Measurements from ENCODE around the gene RFNG. TPM values are rescaled to one million over a fixed set of nuclear protein-coding genes. Genes with fewer than 3 reads are reported as not detected.

RFNG gene
- total and polyA plus RNA-seq, 2 of the 4 experiments (the other 2 are of a cell fraction) = 6.8 to 47.3 TPM

- BruUV-seq (replicated peaks) = no TSS peak
These were observed 2.5 kb downstream of the RFNG start for GRCh38 chr17:82049106-82049505.

More at GRCh38 chr17:82049106-82049505, 2.5 kb downstream of the RFNG start:
- Histone ChIP-seq H3K23ac (ENCODE audit: low read depth, low read length) (no peak overlapping the region), H2AFZ (replicated peaks; ENCODE audit: low read length, poor library complexity) (no peak overlapping the region), H3K9me3 (ENCODE audit: control insufficient read depth, insufficient read depth, low read length) (no peaks in the 10 kb centered on the region), H2BK5ac (ENCODE audit: low read depth, low read length, poor library complexity, severe bottlenecking) (no peak overlapping the region), H3K18ac (ENCODE audit: low read depth, low read length) (no peak overlapping the region), H2BK120ac (ENCODE audit: low read depth, low read length) (no peak overlapping the region), H3K4me3 (ENCODE audit: insufficient read depth, low read depth, low read length) (no peak overlapping the region), H3K4ac (ENCODE audit: low read depth, low read length) (no peak overlapping the region), H4K8ac (ENCODE audit: low read depth in 2 of 2, low read length in 2 of 2) (no peak overlapping the region), H3K9me1 (ENCODE audit: insufficient read depth, low read length) (peaks cover 7% of the 10 kb centered on the region), H2AK5ac (ENCODE audit: low read depth, low read length) (no peak overlapping the region), H3K4me1 (ENCODE audit: control insufficient read depth, insufficient read depth, low read length) (peaks cover 18% of the 10 kb centered on the region), H3K27me3 (ENCODE audit: control insufficient read depth, insufficient read depth, low read length) (no peaks in the 10 kb centered on the region), H3K56ac (ENCODE audit: extremely low read depth, insufficient read depth, low read length) (no peak overlapping the region), H3K79me1 (ENCODE audit: low read depth in 1 of 2, low read length in 2 of 2) (peaks cover 10 to 37% of the 10 kb centered on the region in 2 experiments), H4K5ac (ENCODE audit: low read depth, low read length) (no peak overlapping the region), H3K4me2 (ENCODE audit: low read depth, low read length) (no peak overlapping the region), H3K14ac (replicated peaks; ENCODE audit: low read depth, low read length) (no peak overlapping the region), H3K27ac (ENCODE audit: insufficient read depth, low read length) (no peak overlapping the region), H4K91ac (ENCODE audit: insufficient read depth, low read depth, low read length) (no peak overlapping the region), H4K20me1 (ENCODE audit: insufficient read depth, low read length) (peaks cover 7% of the 10 kb centered on the region), H3K36me3 (ENCODE audit: control insufficient read depth, insufficient read depth, low read length) (peaks cover 36% of the 10 kb centered on the region), H2BK15ac (ENCODE audit: low read depth, low read length) (no peak overlapping the region), H2AK9ac (replicated peaks; ENCODE audit: low read depth, low read length, poor library complexity) (no peak overlapping the region), H3K9ac (ENCODE audit: low read depth, low read length) (no peak overlapping the region), H2BK20ac (ENCODE audit: low read depth, low read length) (no peak overlapping the region)
- no peak for DNase-seq
- ATAC-seq (ENCODE audit: low read depth) = no peak
- 100% methylated on average over 2 of the region's 8 CpGs; no CpG with 5 or more reads in 1 of the 2 experiments for WGBS, 2 experiments (ENCODE audit: extremely low coverage in 2 of 2, insufficient read length in 1 of 2)
- in situ Hi-C loops (cut with MboI; ENCODE audit: low sequenced_read_pairs) (no loop called here), dilution Hi-C loops (cut with HindIII; ENCODE audit: low sequenced_read_pairs, unreplicated experiment) (no loop called here), intact Hi-C loops (cut with micrococcal nuclease) (no loop called here)
- ChIA-PET CTCF (no interaction called here), POLR2A (ENCODE audit: unreplicated experiment) (no interaction called here)
- TF ChIP-seq RAD21 (IDR thresholded peaks at IDR 0.05; ENCODE audit: low read length) (no peak), MXI1 (IDR thresholded peaks at IDR 0.05; ENCODE audit: borderline replicate concordance, low read depth, low read length) (no peak), RFX5 (IDR thresholded peaks at IDR 0.05; ENCODE audit: low read depth, low read length) (no peak), MAZ (IDR thresholded peaks at IDR 0.05; ENCODE audit: borderline replicate concordance, low read depth, low read length) (no peak), POLR2A (IDR thresholded peaks at IDR 0.05; ENCODE audit: low read depth, low read length) (no peak), CTCF (conservative IDR thresholded peaks at IDR 0.05; ENCODE audit: low read depth, low read length) (no peak), RCOR1 (IDR thresholded peaks at IDR 0.05; ENCODE audit: insufficient replicate concordance, low read length) (no peak), CHD1 (IDR thresholded peaks at IDR 0.05; ENCODE audit: low read depth, low read length) (no peak), ELK1 (IDR thresholded peaks at IDR 0.05; ENCODE audit: borderline replicate concordance, low read depth, low read length) (no peak), NFE2L2 (IDR thresholded peaks at IDR 0.05; ENCODE audit: low read depth, low read length) (no peak), BHLHE40 (IDR thresholded peaks at IDR 0.05; ENCODE audit: low read depth, low read length) (no peak), CEBPB (IDR thresholded peaks at IDR 0.05; ENCODE audit: low read depth, low read length) (no peak), SMC3 (IDR thresholded peaks at IDR 0.05; ENCODE audit: low read depth, low read length) (no peak), MAFK (IDR thresholded peaks at IDR 0.05; ENCODE audit: low read depth, low read length) (no peak), USF2 (IDR thresholded peaks at IDR 0.05; ENCODE audit: low read depth, low read length) (no peak), FOS (IDR thresholded peaks at IDR 0.05; ENCODE audit: low read depth, low read length) (no peak)
